Activated naive CD4-positive, alpha-beta T cell treated with anti-CD3 and anti-CD28 coated beads for 36 hours (primary cell): Measurements from ENCODE around the gene CLDN3. TPM values are rescaled to one million over a fixed set of nuclear protein-coding genes. Genes with fewer than 3 reads are reported as not detected.

Source experiments
- CTCF ChIA-PET: fragments of 350-600 bp; sonication (Branson Sonifier 250); formaldehyde crosslinking; loops from one replicate; lab custom pipeline; 2021; ENCODE audit warnings: antibody characterized with exemption; lab: Charles Lee
- DNase-seq: peaks from one replicate; pipeline ENCODE4 v3.0.0-alpha.2; 2020
- H3K27ac Mint-ChIP-seq: one replicate; pipeline ENCODE4 v1.8.0; 2021; ENCODE audit warnings: mild to moderate bottlenecking, mixed read lengths
- H3K27me3 Mint-ChIP-seq: one replicate; pipeline ENCODE4 v1.8.0; 2021; ENCODE audit warnings: low read depth, mixed read lengths
- H3K36me3 Mint-ChIP-seq: one replicate; pipeline ENCODE4 v1.8.0; 2021; ENCODE audit warnings: low read depth, mixed read lengths
- H3K4me1 Mint-ChIP-seq: one replicate; pipeline ENCODE4 v1.8.0; 2021; ENCODE audit warnings: low read depth, mixed read lengths
- H3K4me3 Mint-ChIP-seq: one replicate; pipeline ENCODE4 v1.8.0; 2021; ENCODE audit warnings: mild to moderate bottlenecking, moderate library complexity, mixed read lengths
- H3K9me3 Mint-ChIP-seq: one replicate; pipeline ENCODE4 v1.8.0; 2021; ENCODE audit warnings: mixed read lengths
- intact Hi-C: fragments of 100-400 bp; cut with micrococcal nuclease; formaldehyde crosslinking; loops from one replicate; pipeline ENCODE4 v1.15.1; 2023
- total RNA-seq, 2 experiments: library from RNA; stranded (reverse); gene quantifications; one replicate each; pipeline ENCODE4 v1.2.3, GENCODE V29; 2021

Gene CLDN3
- total RNA-seq, 2 experiments from 2014 or later = not detected

DNA sequence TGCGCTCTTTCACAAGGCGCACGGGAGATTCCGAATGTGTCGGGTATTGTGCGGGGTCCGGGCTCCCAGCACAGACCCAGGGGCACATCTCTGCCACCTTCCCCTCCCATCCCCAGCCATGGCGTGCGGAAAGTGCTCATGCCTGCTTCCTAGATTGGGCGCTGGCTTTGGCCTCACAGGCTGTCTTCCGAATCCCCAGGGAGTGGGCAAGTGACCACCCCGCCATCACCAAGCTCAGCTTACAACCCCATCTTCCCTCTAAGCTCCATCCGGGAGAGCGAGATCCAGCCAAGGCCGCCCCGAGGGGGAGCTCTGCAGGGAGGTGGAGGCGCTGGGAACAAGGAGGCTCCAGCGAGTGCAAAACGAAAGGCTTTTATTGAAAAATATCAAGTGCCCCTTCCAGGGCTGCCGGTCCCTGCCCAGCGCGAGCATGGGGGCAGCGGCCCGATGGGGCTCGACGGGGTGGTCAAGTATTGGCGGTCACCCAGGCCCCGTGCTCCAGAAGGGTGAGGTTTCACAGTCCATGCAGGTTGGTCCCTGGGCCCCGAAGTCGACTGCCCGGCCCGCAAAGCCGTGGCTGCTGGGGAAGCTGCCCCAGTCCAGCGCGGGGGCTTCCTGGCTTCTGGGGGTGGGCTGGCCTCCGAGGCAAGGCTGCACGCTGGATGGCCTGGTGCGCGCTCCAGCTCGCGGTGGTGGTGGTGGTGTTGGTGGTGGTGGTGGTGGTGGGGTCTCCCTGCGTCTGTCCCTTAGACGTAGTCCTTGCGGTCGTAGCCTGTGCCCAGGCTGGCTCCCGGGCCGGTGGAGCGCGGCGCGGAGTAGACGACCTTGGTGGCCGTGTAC lies 1.2 kb downstream of the CLDN3 start:
- H3K4me3 Mint-ChIP-seq = no peak overlapping the region
- CTCF ChIA-PET = no interaction called here
- no peak for DNase-seq
- intact Hi-C loops = no loop called here
- H3K9me3 Mint-ChIP-seq = no peaks in the 10 kb centered on the region
- peaks cover 36% of the 10 kb centered on the region for H3K27me3 Mint-ChIP-seq
- peaks cover 5% of the 10 kb centered on the region for H3K4me1 Mint-ChIP-seq
- H3K27ac Mint-ChIP-seq = no peak overlapping the region
- no peaks in the 10 kb centered on the region for H3K36me3 Mint-ChIP-seq

DNA sequence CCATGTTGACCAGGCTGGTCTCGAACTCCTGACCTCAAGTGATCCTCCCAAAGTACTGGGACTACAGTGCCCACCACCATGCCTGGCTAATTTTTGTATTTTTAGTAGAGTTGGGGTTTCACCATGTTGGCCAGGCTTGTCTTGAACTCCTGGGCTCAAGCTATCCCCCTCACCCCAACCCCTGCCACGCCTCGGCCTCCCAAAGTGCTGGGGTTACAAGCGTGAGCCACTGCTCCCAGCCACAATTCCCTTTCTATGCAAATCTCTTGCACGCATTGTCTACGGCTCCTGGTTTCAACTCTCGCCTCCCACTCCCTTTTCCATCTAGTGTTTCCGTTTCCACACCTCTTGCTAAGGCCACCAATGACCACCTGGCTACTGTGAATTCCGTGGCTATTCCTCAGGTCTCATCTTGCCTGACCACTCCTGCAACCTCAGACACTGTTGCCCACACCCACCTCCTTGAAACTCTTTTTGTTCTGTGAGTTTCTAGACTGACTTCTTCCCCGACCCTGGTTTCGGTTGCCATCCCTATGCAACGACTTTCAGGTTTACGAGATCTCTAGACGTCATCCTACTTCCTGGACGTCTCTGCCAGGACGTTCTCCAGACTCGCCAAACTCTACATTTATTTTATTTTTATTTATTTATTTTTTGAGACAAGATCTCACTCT lies 3.4 kb downstream of the CLDN3 start:
- Mint-ChIP-seq H3K4me3 (no peak overlapping the region), H3K9me3 (no peaks in the 10 kb centered on the region), H3K27me3 (peaks cover 26% of the 10 kb centered on the region), H3K36me3 (no peaks in the 10 kb centered on the region), H3K27ac (no peak overlapping the region), H3K4me1 (peaks cover 5% of the 10 kb centered on the region)
- CTCF ChIA-PET = no interaction called here
- intact Hi-C loops = no loop called here
- DNase-seq = no peak

DNA sequence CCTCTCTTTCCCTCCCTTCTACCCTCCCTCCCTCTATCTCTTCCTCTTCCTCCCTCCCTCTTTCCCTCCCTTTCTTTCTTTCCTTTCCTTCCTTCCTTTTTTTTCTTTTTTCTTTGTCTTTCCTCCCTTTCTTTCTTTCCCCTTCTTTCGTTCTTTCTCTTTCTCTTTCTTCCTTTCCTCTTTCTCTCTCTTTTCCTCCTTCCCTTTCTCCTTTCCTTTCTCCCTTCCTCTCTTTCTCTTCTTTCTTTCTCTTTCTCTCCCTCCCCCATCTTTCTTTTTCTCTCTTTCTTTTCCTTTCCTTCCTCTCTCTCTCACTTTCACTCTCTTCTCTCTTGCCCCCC lies 7.4 kb downstream of the CLDN3 start:
- no peak overlapping the region for H3K4me3 Mint-ChIP-seq
- H3K27ac Mint-ChIP-seq = no peak overlapping the region
- no peak for DNase-seq
- H3K9me3 Mint-ChIP-seq = no peaks in the 10 kb centered on the region
- CTCF ChIA-PET = no interaction called here
- H3K27me3 Mint-ChIP-seq = peaks cover 4% of the 10 kb centered on the region
- H3K4me1 Mint-ChIP-seq = no peaks in the 10 kb centered on the region
- intact Hi-C loops = no loop called here
- H3K36me3 Mint-ChIP-seq = no peaks in the 10 kb centered on the region

DNA sequence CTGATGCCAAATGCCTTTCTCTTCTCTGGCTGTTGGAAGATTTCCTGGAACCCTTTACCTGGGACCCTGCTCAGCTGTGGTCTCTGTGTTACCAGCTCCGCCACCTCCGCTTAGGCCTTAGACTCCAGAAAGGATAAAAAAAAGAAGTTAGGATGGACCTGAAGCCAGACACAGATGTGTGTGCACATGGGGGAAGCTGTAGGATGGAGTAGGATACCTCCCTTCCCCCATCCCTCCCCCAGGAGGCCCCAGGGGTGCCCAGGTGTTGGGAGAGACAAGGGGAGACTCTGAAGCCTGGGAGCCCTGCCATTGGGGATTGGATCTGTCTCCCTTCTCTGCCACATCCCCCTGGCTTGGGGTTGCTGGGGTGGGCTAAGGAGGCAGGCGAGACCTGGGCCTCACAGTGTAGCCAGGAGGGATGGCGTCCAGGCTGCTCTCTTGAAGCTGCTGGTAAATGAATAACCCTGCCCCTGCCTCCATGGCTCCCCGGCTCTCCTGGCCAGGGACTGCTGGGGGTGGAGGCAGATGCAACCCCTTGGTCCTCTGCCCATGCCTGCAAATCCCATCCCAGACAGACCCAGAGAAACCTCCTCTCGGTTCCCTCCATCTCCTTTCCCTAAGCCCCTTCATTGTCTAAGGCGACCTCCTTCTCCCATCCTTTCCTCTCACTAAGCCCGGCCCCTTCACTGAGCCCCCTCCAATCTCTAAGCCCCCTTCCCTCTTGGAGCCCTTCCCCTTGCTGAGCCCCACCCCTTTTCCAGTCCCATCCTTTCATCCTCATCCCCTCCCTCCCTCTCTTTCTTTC lies 8.0 kb downstream of the CLDN3 start:
- no peaks in the 10 kb centered on the region for H3K36me3 Mint-ChIP-seq
- H3K9me3 Mint-ChIP-seq = no peaks in the 10 kb centered on the region
- H3K27me3 Mint-ChIP-seq = no peaks in the 10 kb centered on the region
- no peak overlapping the region for H3K27ac Mint-ChIP-seq
- CTCF ChIA-PET = no interaction called here
- no peak for DNase-seq
- intact Hi-C loops = no loop called here
- H3K4me3 Mint-ChIP-seq = no peak overlapping the region
- no peaks in the 10 kb centered on the region for H3K4me1 Mint-ChIP-seq

DNA sequence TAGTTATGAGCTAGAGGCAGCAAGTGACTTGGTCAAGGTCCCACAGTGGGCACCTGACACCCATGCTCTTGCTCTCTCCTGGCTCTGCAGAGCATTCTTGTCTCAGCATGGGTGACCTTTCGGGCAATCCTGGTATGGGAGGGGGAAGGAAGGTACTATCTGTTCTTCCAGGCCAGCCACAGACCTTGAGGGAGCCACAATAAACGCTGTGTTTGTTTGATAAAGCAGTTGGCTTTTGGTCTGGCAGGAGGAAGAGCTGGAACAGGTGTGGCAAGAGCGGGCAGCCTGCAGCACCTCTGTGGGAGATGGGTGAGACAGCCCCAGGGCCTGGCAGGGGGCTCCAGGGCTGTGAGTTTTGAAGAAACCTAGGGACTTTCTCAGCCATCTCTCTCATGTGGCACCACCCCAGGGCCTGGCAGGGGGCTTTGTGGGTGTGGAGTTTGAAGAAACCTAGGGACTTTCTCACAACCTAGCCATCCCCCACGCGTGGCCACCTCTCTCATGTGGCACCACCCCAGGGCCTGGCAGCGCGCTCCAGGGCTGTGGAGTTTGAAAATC lies 11.4 kb downstream of the CLDN3 start:
- Mint-ChIP-seq H3K27ac (no peak overlapping the region), H3K36me3 (no peaks in the 10 kb centered on the region), H3K27me3 (no peaks in the 10 kb centered on the region), H3K9me3 (no peaks in the 10 kb centered on the region), H3K4me1 (no peaks in the 10 kb centered on the region), H3K4me3 (no peak overlapping the region)
- DNase-seq = no peak
- intact Hi-C loops = no loop called here
- CTCF ChIA-PET = no interaction called here

DNA sequence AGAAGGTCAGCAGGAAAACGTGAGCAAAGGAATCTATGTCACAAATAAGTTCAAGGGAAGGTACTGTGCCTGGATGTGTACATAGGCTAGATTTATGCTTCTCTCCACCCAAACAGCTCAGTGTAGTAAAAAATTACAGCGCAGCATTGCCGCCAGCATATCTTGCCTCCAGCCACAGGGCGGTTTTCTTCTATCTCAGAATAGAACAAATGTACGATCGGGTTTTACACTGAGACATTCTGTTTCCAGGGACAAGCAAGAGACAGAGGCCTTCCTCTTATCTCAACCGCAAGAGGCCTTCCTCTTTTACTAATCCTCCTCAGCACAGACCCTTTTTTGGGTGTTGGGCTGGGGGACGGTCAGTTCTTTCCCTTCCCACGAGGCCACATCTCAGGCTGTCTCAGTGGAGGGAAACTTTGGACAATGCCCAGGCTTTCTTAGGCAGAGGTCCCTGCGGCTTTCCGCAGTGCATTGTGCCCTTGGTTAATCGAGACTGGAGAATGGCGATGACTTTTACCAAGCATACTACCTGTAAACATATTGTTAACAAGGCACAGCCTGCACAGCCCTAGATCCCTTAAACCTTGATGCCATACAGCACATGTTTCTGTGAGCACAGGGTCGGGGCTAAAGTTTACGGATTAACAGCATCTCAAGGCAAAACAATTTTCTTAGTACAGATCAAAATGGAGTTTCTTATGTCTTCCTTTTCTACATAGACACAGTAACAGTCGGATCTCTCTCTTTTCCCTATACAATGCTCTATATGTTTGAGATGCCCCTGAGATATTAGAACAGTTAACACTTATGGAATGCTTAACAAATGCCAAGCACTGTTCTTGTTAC lies 19.9 kb downstream of the CLDN3 start:
- H3K4me3 Mint-ChIP-seq = no peak overlapping the region

DNA sequence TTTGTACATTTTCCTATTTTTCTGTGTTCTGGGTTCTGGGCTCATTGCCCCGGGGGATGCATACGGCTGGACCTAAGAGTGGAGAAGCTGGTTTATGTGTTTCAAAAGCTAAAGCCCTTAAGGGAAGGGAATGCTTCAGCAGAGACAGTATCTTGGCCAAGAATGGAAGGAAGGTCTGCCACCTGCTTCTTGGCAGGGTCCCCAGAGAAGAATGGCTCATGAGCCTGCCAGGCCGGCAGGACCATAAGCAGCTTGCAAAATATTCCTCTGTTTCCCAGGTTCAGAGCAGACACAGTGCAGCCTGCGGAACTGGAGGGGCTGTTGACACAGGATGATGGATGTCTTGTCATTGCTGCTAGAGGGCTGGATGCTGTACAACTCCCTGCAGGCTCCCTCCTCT lies 23.7 kb downstream of the CLDN3 start:
- intact Hi-C loops = no loop called here
- Mint-ChIP-seq H3K27ac (no peak overlapping the region), H3K9me3 (no peaks in the 10 kb centered on the region), H3K4me3 (no peak overlapping the region), H3K27me3 (peaks cover 1% of the 10 kb centered on the region), H3K36me3 (no peaks in the 10 kb centered on the region), H3K4me1 (no peaks in the 10 kb centered on the region)
- no peak for DNase-seq
- CTCF ChIA-PET = interaction anchor here (2.2 kb wide), 1 partner anchor 109 kb away, joined by 6 read pairs; no protein-coding TSS in a partner anchor

More for the DNA sequence above, 19.9 kb downstream of the CLDN3 start:
- DNase-seq = no peak
- Mint-ChIP-seq H3K27me3 (peaks cover 1% of the 10 kb centered on the region), H3K27ac (no peak overlapping the region), H3K36me3 (no peaks in the 10 kb centered on the region), H3K4me1 (no peaks in the 10 kb centered on the region), H3K9me3 (no peaks in the 10 kb centered on the region)
- intact Hi-C loops = no loop called here
- CTCF ChIA-PET = no interaction called here

DNA sequence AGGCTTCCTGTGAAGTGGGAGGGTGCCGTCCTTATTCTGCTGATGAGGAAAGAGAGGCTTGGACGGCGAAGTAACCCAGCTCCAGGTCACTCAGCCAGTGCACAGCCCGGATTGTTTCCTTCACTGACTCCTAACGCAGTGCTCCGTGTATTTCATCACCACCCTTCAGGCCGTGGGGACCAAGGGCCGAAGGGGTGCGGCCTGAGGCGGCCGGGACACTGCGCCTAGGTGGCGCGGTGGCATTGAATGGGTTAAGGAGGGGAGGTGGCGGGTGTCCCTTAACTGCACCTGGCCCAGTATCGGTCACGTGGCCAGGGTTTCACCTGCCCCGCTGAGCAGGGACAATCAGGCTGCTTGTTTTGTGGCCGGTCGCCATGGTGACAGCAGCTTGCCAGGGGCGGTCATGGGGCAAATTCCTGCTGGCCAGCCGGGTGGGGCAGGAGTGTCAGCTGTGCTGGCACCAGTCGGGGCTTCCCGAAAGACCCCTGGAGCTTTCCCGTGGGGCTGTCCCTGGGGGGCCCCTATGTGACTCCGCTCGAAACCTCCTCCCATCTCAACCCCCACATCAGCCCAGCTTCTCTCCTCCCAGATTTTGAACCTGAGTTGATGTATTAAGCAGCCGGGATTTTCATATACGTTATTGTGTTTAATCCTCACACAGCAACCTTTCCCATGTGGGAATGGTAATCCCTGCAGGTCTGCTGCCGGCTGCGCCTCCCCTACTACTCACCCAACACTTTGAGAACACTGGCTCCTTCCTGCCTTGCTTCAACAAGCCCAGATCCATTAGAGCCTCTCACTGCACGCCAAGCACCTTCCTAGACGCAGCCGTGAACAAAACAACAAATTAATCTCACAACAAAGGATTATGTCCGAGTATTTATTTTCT lies 27.1 kb downstream of the CLDN3 start:
- intact Hi-C loops = no loop called here
- no peak for DNase-seq
- Mint-ChIP-seq H3K9me3 (no peaks in the 10 kb centered on the region), H3K36me3 (peaks cover 1% of the 10 kb centered on the region), H3K27me3 (no peaks in the 10 kb centered on the region), H3K27ac (no peak overlapping the region), H3K4me3 (no peak overlapping the region), H3K4me1 (peaks cover 2% of the 10 kb centered on the region)
- CTCF ChIA-PET = no interaction called here

DNA sequence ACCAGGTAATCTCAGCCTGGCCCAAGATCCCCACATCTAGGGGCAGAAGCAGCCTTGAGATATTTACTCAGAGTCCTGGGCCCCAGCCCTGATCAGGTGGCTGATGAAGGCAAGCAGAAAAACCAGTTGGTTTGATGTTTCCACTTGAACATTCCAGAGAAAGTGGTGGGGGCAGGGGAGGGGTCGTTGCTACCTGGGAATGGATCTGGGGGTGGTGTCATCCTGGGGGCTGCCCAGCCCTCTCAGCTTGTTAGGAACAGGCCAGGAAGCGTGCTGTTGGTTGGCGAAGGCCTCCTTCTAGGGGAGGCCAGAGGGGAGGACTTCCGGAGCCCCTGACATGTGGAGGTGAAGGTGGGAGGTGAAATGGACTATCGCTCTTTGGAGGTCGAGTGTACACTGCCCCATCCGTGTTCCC lies 27.7 kb downstream of the CLDN3 start:
- Mint-ChIP-seq H3K27ac (no peak overlapping the region), H3K27me3 (no peaks in the 10 kb centered on the region), H3K4me3 (no peak overlapping the region), H3K9me3 (no peaks in the 10 kb centered on the region), H3K4me1 (peaks cover 8% of the 10 kb centered on the region), H3K36me3 (peaks cover 1% of the 10 kb centered on the region)
- intact Hi-C loops = no loop called here
- DNase-seq = no peak
- CTCF ChIA-PET = interaction anchor here (0.7 kb wide), 1 partner anchor 127 kb away, joined by 3 read pairs; no protein-coding TSS in a partner anchor

DNA sequence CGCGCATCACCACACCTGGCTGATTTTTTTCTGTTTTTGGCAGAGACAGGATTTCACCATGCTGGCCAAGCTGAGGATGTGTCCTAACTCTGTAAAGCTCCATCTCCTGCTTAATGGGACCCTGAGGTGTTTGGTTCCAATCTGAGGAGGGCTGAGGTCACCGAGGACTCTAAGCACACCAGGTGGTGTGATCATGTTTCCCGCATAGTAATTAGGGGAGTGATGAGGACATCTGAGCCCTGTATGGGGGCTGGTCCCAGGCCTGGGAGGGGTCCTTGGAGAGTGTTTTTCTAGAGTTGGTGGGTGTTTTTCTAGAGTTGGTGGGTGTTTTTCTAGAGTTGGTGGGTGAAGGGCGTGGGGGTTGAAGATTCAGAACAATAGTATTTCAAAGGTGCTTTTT lies 28.5 kb downstream of the CLDN3 start:
- no peak overlapping the region for H3K4me3 Mint-ChIP-seq
- no peaks in the 10 kb centered on the region for H3K27me3 Mint-ChIP-seq
- intact Hi-C loops = no loop called here
- no peaks in the 10 kb centered on the region for H3K9me3 Mint-ChIP-seq
- H3K27ac Mint-ChIP-seq = no peak overlapping the region
- peaks cover 1% of the 10 kb centered on the region for H3K36me3 Mint-ChIP-seq
- CTCF ChIA-PET = interaction anchor here (0.7 to 0.9 kb wide), 2 partner anchors 115 to 126 kb away, joined by 3 to 6 read pairs; no protein-coding TSS in a partner anchor
- peaks cover 11% of the 10 kb centered on the region for H3K4me1 Mint-ChIP-seq
- DNase-seq = no peak

DNA sequence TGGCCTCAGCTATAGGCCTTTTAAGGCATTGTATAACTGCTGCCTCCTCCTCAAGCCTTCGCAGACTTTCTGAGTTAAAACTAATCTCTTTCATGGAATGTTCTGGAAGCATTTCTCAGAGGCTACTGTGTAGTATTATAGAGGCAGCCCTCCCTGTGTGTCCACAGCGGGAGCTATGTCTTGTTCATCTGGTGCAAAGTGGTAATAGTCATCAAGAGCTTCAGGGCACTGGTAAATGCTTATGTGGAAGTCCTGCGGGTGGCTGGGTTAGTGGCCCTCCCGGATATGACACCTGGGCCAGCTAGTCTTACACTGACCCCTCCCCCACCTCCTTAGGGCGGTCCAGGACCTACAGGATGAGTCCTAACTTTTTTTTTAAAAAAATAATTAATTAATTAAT lies 29.3 kb downstream of the CLDN3 start:
- intact Hi-C loops = no loop called here
- Mint-ChIP-seq H3K4me3 (no peak overlapping the region), H3K9me3 (no peaks in the 10 kb centered on the region), H3K36me3 (peaks cover 5% of the 10 kb centered on the region), H3K27ac (no peak overlapping the region), H3K27me3 (no peaks in the 10 kb centered on the region), H3K4me1 (peaks cover 11% of the 10 kb centered on the region)
- CTCF ChIA-PET = interaction anchor here (0.5 to 1.7 kb wide), 3 partner anchors 14 to 215 kb away, joined by 3 to 6 read pairs (median 5); no protein-coding TSS in a partner anchor
- no peak for DNase-seq
